Endodermal cell (in vitro differentiated cells): ENCODE measurements around the gene ALDH3B2. TPM values are rescaled to one million over a fixed set of nuclear protein-coding genes. Genes with fewer than 3 reads are reported as not detected.

Source experiments
- DNase-seq: peaks from one replicate; pipeline ENCODE4 v3.0.0-alpha.2; 2017
- H3K27ac ChIP-seq: 2 replicates; pipeline ENCODE4 v1.5.1; 2013; ENCODE audit warnings: mild to moderate bottlenecking, low read depth, low read length, moderate library complexity
- H3K27me3 ChIP-seq: 2 replicates; pipeline ENCODE4 v1.6.1; 2013; ENCODE audit warnings: mild to moderate bottlenecking, low read length, moderate library complexity; ENCODE audit not compliant: insufficient read depth, control insufficient read depth, poor library complexity, severe bottlenecking
- H3K36me3 ChIP-seq: 2 replicates; pipeline ENCODE4 v1.7.0; 2013; ENCODE audit warnings: mild to moderate bottlenecking, low read length, moderate library complexity; ENCODE audit not compliant: control insufficient read depth, insufficient read depth
- H3K4me1 ChIP-seq: one replicate; pipeline ENCODE4 v1.7.0; 2013; ENCODE audit warnings: low read length; ENCODE audit not compliant: control insufficient read depth, insufficient read depth
- H3K4me3 ChIP-seq: 2 replicates; pipeline ENCODE4 v1.5.1; 2013; ENCODE audit warnings: mild to moderate bottlenecking, low read length, moderate library complexity
- H3K9ac ChIP-seq: 2 replicates; pipeline ENCODE4 v1.6.1; 2013; ENCODE audit warnings: mild to moderate bottlenecking, low read length, moderate library complexity; ENCODE audit not compliant: poor library complexity, severe bottlenecking; ENCODE audit errors: extremely low read depth
- H3K9me3 ChIP-seq: 2 replicates; pipeline ENCODE4 v1.6.1; 2013; ENCODE audit warnings: mild to moderate bottlenecking, low read length, moderate library complexity; ENCODE audit not compliant: control insufficient read depth
- H3K27ac Mint-ChIP-seq: 2 replicates; pipeline ENCODE4 v1.8.0; 2020; ENCODE audit warnings: mixed read lengths
- H3K27me3 Mint-ChIP-seq: 2 replicates; pipeline ENCODE4 v1.8.0; 2021; ENCODE audit warnings: mild to moderate bottlenecking, mixed read lengths; ENCODE audit not compliant: insufficient read depth
- H3K36me3 Mint-ChIP-seq: 2 replicates; pipeline ENCODE4 v1.8.0; 2020; ENCODE audit warnings: low read depth, mixed read lengths
- H3K4me1 Mint-ChIP-seq: 2 replicates; pipeline ENCODE4 v1.8.0; 2020; ENCODE audit warnings: mixed read lengths
- H3K4me3 Mint-ChIP-seq: 2 replicates; pipeline ENCODE4 v1.8.0; 2020; ENCODE audit warnings: mild to moderate bottlenecking, moderate library complexity, mixed read lengths
- H3K9me3 Mint-ChIP-seq: 2 replicates; pipeline ENCODE4 v1.8.0; 2020; ENCODE audit warnings: mild to moderate bottlenecking, mixed read lengths
- WGBS, 2 experiments: methylation state at CpG; one replicate each; pipeline versions ENCODE4 v1.1.5 to v1.1.7; 2013; ENCODE audit warnings: missing lambda C conversion rate in 2 of 2, mixed read lengths in 1 of 2; ENCODE audit not compliant: insufficient coverage in 1 of 2, insufficient read length in 1 of 2; 5-methylcytosine and 5-hydroxymethylcytosine counted together
- total RNA-seq, 2 donors: library from RNA; stranded (reverse); fragmentation: NEBNext Ultra II Directional in 1 of 2; extraction: Animal tissue kit (Norgen Biotek cat#: 25700) in 1 of 2; gene quantifications; 2 replicates in 1 of 2; 3 replicates in 1 of 2; pipeline ENCODE4 v1.2.1, GENCODE V29; 2021
- TF ChIP-seq, protein P1 (sequence below): fragments of 200-600 bp; sonication (generic); conservative IDR thresholded peaks from 2 replicates; pipeline ENCODE4 v1.5.0; 2021; ENCODE audit warnings: antibody characterized with exemption, mild to moderate bottlenecking

The ALDH3B2 gene
- total RNA-seq, 2 donors from 2014 or later: not detected

- H3K36me3 Mint-ChIP-seq: no peaks in the 10 kb centered on the region
- no peaks in the 10 kb centered on the region for H3K4me1 Mint-ChIP-seq
- no peaks in the 10 kb centered on the region for H3K36me3 ChIP-seq
- WGBS, 2 experiments: 85 to 87% methylated on average over 2 to 5 of the region's 5 CpGs
- peak; percentile 40 for DNase-seq
- no peak overlapping the region for H3K9ac ChIP-seq
- no peaks in the 10 kb centered on the region for H3K4me1 ChIP-seq
- no peaks in the 10 kb centered on the region for H3K9me3 Mint-ChIP-seq
- TF ChIP-seq, protein P1, sequence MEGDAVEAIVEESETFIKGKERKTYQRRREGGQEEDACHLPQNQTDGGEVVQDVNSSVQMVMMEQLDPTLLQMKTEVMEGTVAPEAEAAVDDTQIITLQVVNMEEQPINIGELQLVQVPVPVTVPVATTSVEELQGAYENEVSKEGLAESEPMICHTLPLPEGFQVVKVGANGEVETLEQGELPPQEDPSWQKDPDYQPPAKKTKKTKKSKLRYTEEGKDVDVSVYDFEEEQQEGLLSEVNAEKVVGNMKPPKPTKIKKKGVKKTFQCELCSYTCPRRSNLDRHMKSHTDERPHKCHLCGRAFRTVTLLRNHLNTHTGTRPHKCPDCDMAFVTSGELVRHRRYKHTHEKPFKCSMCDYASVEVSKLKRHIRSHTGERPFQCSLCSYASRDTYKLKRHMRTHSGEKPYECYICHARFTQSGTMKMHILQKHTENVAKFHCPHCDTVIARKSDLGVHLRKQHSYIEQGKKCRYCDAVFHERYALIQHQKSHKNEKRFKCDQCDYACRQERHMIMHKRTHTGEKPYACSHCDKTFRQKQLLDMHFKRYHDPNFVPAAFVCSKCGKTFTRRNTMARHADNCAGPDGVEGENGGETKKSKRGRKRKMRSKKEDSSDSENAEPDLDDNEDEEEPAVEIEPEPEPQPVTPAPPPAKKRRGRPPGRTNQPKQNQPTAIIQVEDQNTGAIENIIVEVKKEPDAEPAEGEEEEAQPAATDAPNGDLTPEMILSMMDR: no peak
- H3K4me3 Mint-ChIP-seq: no peak overlapping the region
- no peak overlapping the region for H3K4me3 ChIP-seq
- H3K27me3 Mint-ChIP-seq: peaks cover 3% of the 10 kb centered on the region
- no peak overlapping the region for H3K27ac Mint-ChIP-seq
- H3K27ac ChIP-seq: no peak overlapping the region
- H3K9me3 ChIP-seq: no peaks in the 10 kb centered on the region
- no peaks in the 10 kb centered on the region for H3K27me3 ChIP-seq
These were observed 6.3 kb downstream of the ALDH3B2 start for GRCh38 chr11:67668192-67668551.

DNA sequence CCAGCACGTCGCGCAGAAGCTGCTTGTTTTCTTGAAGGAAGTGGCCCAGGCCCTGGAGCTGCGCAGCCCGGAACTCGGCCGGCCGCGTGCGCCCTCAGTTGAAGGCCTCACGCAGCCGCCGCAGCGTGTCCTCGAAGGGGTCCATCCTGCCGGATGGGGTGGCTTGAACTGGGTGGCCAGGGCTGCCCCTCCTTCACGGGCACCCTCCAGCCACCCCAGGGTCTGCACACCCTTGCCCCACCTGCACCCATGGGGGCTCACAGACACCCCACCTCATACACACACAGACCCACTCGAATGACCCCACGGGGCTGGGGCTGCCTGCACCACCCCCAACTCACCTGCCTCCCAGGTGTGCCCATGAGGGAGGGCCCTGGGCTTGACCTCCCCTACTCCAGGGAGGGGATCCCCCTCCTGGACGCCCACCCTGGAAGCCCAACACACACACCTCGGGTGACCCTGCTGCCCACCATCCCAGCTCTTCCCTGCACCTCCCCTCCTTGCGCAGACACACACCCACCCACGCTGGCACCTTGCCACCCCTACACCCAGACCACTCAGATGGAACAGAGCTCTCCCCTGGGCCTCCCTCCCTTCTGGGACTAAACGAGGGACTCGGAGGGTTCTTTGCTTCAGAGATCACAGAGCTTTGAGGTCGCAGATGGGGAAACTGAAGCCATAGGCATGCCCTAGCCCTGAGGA lies 6.8 kb downstream of the ALDH3B2 start:
- no peaks in the 10 kb centered on the region for H3K4me1 Mint-ChIP-seq
- H3K4me1 ChIP-seq: no peaks in the 10 kb centered on the region
- no peaks in the 10 kb centered on the region for H3K9me3 Mint-ChIP-seq
- H3K27me3 ChIP-seq: no peaks in the 10 kb centered on the region
- H3K9ac ChIP-seq: no peak overlapping the region
- no peak overlapping the region for H3K4me3 ChIP-seq
- TF ChIP-seq, protein P1: no peak
- no peak overlapping the region for H3K27ac ChIP-seq
- H3K27me3 Mint-ChIP-seq: peaks cover 3% of the 10 kb centered on the region
- 89 to 93% methylated on average over 12 to 26 of the region's 26 CpGs for WGBS, 2 experiments
- H3K27ac Mint-ChIP-seq: no peak overlapping the region
- DNase-seq: no peak
- H3K4me3 Mint-ChIP-seq: no peak overlapping the region
- H3K36me3 ChIP-seq: no peaks in the 10 kb centered on the region
- no peaks in the 10 kb centered on the region for H3K9me3 ChIP-seq
- H3K36me3 Mint-ChIP-seq: no peaks in the 10 kb centered on the region

- H3K4me1 Mint-ChIP-seq: no peaks in the 10 kb centered on the region
- TF ChIP-seq, protein P1: no peak
These were observed 7.5 kb downstream of the ALDH3B2 start for GRCh38 chr11:67666676-67667489.

More at GRCh38 chr11:67666676-67667489, 7.5 kb downstream of the ALDH3B2 start:
- Mint-ChIP-seq H3K27me3 (peaks cover 3% of the 10 kb centered on the region), H3K27ac (no peak overlapping the region), H3K4me3 (no peak overlapping the region), H3K36me3 (no peaks in the 10 kb centered on the region), H3K9me3 (no peaks in the 10 kb centered on the region)
- WGBS, 2 experiments: 85 to 92% methylated on average over 12 to 20 of the region's 20 CpGs
- Histone ChIP-seq H3K9me3 (no peaks in the 10 kb centered on the region), H3K9ac (no peak overlapping the region), H3K36me3 (no peaks in the 10 kb centered on the region), H3K4me3 (no peak overlapping the region), H3K4me1 (no peaks in the 10 kb centered on the region), H3K27me3 (no peaks in the 10 kb centered on the region), H3K27ac (no peak overlapping the region)
- DNase-seq: no peak
